HEK293T (cell line): Measurements from ENCODE around the gene PDE4B.
"Not testable (repeated sequence)": the region's sequence is repeated elsewhere in the genome, so short reads cannot be mapped to it uniquely, and the experiment has no call there.

Experiments used
- CTCF ChIA-PET: fragments of 350-600 bp; formaldehyde crosslinking; extraction: SDS; loops from one replicate; lab custom pipeline; 2021; ENCODE audit warnings: antibody characterized with exemption, inconsistent platforms; lab: Yijun Ruan, JAX
- POLR2A ChIA-PET: fragments of 350-600 bp; formaldehyde crosslinking; extraction: SDS; loops from one replicate; lab custom pipeline; 2020; ENCODE audit warnings: antibody characterized with exemption, inconsistent platforms; lab: Yijun Ruan, JAX
- DNase-seq: peaks from one replicate; pipeline ENCODE4 v3.0.0; 2012; ENCODE audit warnings: mixed read lengths; ENCODE audit errors: extremely low spot score
- ARNT ChIP-seq: fragments of 450-650 bp; IDR thresholded peaks from 2 replicates; pipeline ENCODE4 v1.6.1; 2017; ENCODE audit warnings: mild to moderate bottlenecking
- BHLHE40 ChIP-seq: fragments of 450-650 bp; IDR thresholded peaks from 2 replicates; pipeline ENCODE4 v1.6.1; 2016; ENCODE audit warnings: mild to moderate bottlenecking, moderate library complexity, borderline replicate concordance
- CTBP1 ChIP-seq: fragments of 450-650 bp; IDR thresholded peaks from 2 replicates; pipeline ENCODE4 v1.6.1; 2016; ENCODE audit warnings: borderline replicate concordance
- ELF4 ChIP-seq: fragments of 450-650 bp; IDR thresholded peaks from 2 replicates; pipeline ENCODE4 v1.6.1; 2017; ENCODE audit warnings: antibody characterized with exemption
- FOXA1 ChIP-seq: fragments of 450-650 bp; IDR thresholded peaks from 2 replicates; pipeline ENCODE4 v1.6.1; 2016; ENCODE audit warnings: mild to moderate bottlenecking
- FOXK2 ChIP-seq: fragments of 450-650 bp; IDR thresholded peaks from 2 replicates; pipeline ENCODE4 v1.6.1; 2016; ENCODE audit warnings: mild to moderate bottlenecking
- FOXM1 ChIP-seq: fragments of 450-650 bp; IDR thresholded peaks from 2 replicates; pipeline ENCODE4 v1.6.1; 2017; ENCODE audit warnings: mild to moderate bottlenecking, borderline replicate concordance
- HDGF ChIP-seq: fragments of 450-650 bp; IDR thresholded peaks from 2 replicates; pipeline ENCODE4 v1.6.1; 2017; ENCODE audit warnings: antibody characterized with exemption, borderline replicate concordance
- L3MBTL2 ChIP-seq: fragments of 450-650 bp; conservative IDR thresholded peaks from 2 replicates; pipeline ENCODE4 v1.6.1; 2016; ENCODE audit warnings: mild to moderate bottlenecking
- LEF1 ChIP-seq: fragments of 450-650 bp; IDR thresholded peaks from 2 replicates; pipeline ENCODE4 v1.6.1; 2017; ENCODE audit warnings: mild to moderate bottlenecking, borderline replicate concordance
- NFRKB ChIP-seq: fragments of 450-650 bp; IDR thresholded peaks from 2 replicates; pipeline ENCODE4 v1.6.1; 2016; ENCODE audit warnings: mild to moderate bottlenecking, moderate library complexity
- PKNOX1 ChIP-seq: fragments of 450-650 bp; IDR thresholded peaks from 2 replicates; pipeline ENCODE4 v1.6.1; 2016
- SP1 ChIP-seq: fragments of 450-650 bp; IDR thresholded peaks from 2 replicates; pipeline ENCODE4 v1.6.1; 2017
- SUZ12 ChIP-seq: fragments of 450-650 bp; IDR thresholded peaks from 2 replicates; pipeline ENCODE4 v1.6.1; 2016; ENCODE audit warnings: mild to moderate bottlenecking
- TARDBP ChIP-seq: fragments of 450-650 bp; IDR thresholded peaks from 2 replicates; pipeline ENCODE4 v1.6.1; 2016
- ZNF384 ChIP-seq: fragments of 450-650 bp; IDR thresholded peaks from 2 replicates; pipeline ENCODE4 v1.6.1; 2016

PDE4B gene

GRCh38 chr1:66316464-66317247 lies 524.0 kb downstream of the PDE4B start:
- CTCF ChIA-PET, result no interaction called here
- POLR2A ChIA-PET, result no interaction called here
- TF ChIP-seq ARNT (no peak), PKNOX1 (no peak), ELF4 (no peak), NFRKB (no peak), FOXM1 (no peak), FOXA1 (no peak), FOXK2 (no peak), HDGF (no peak), CTBP1 (no peak), SUZ12 (no peak)

GRCh38 chr1:66317248-66317515 lies 524.5 kb downstream of the PDE4B start:
- no peak for TF ChIP-seq BHLHE40
- TF ChIP-seq CTBP1, result no peak
- no peak for TF ChIP-seq ELF4
- TF ChIP-seq NFRKB, result no peak
- TF ChIP-seq TARDBP, result no peak
- no peak for TF ChIP-seq L3MBTL2
- no peak for TF ChIP-seq SUZ12
- no peak for TF ChIP-seq FOXA1
- TF ChIP-seq SP1, result no peak
- no peak for TF ChIP-seq ARNT
- no peak for TF ChIP-seq FOXK2
- TF ChIP-seq LEF1, result no peak
- no peak for TF ChIP-seq PKNOX1
- TF ChIP-seq ZNF384, result no peak
- no peak for TF ChIP-seq HDGF
- no peak for TF ChIP-seq FOXM1
- DNase-seq, result no peak
- ChIA-PET CTCF (no interaction called here), POLR2A (no interaction called here)

More at GRCh38 chr1:66316464-66317247, 524.0 kb downstream of the PDE4B start:
- no peak for DNase-seq

GRCh38 chr1:66320231-66320630 lies 527.5 kb downstream of the PDE4B start:
- ChIA-PET POLR2A (interaction anchor here (1.3 kb wide), 1 partner anchor 12 kb away, joined by 5 read pairs; no protein-coding TSS in a partner anchor), CTCF (no interaction called here)
- TF ChIP-seq HDGF (no peak), FOXK2 (no peak), BHLHE40 (no peak), FOXM1 (no peak), ZNF384 (no peak), ARNT (no peak), ELF4 (no peak), NFRKB (no peak), TARDBP (no peak), L3MBTL2 (no peak), SP1 (no peak)
- DNase-seq, result no peak

GRCh38 chr1:66322462-66322861 lies 529.8 kb downstream of the PDE4B start:
- POLR2A ChIA-PET, CTCF ChIA-PET: not testable (repeated sequence)

GRCh38 chr1:66323958-66324625 lies 531.4 kb downstream of the PDE4B start:
- ChIA-PET POLR2A (no interaction called here), CTCF (no interaction called here)
- DNase-seq, result no peak
- TF ChIP-seq FOXA1 (no peak), FOXM1 (no peak), ELF4 (no peak), SP1 (no peak), ARNT (no peak), BHLHE40 (no peak), SUZ12 (no peak), CTBP1 (no peak), L3MBTL2 (no peak), LEF1 (no peak), NFRKB (no peak)

More at GRCh38 chr1:66322462-66322861, 529.8 kb downstream of the PDE4B start:
- not testable (repeated sequence) for DNase-seq

GRCh38 chr1:66325594-66326380 lies 533.1 kb downstream of the PDE4B start:
- DNase-seq, result no peak
- POLR2A ChIA-PET, result no interaction called here
- TF ChIP-seq ZNF384, result no peak
- no peak for TF ChIP-seq SUZ12
- no peak for TF ChIP-seq L3MBTL2
- TF ChIP-seq FOXA1, result no peak
- TF ChIP-seq ARNT, result no peak
- no peak for TF ChIP-seq CTBP1
- TF ChIP-seq PKNOX1, result no peak
- no peak for TF ChIP-seq SP1
- no peak for TF ChIP-seq FOXK2
- no peak for TF ChIP-seq LEF1
- TF ChIP-seq TARDBP, result no peak
- TF ChIP-seq ELF4, result no peak
- no peak for TF ChIP-seq NFRKB
- no peak for TF ChIP-seq BHLHE40
- no peak for TF ChIP-seq HDGF
- TF ChIP-seq FOXM1, result no peak
- CTCF ChIA-PET, result no interaction called here
